ENCODE data around the gene DTNB.

GRCh38 chr2:25377822-25378421, 295.5 kb downstream of the DTNB start:
- TF ChIP-seq GATA3 (IDR thresholded peaks at IDR 0.05; ENCODE audit: low read depth, low read length) (no peak), GATA2 (IDR thresholded peaks at IDR 0.05; ENCODE audit: low read depth, low read length) (no peak)
